Central memory CD4-positive, alpha-beta T cell (primary cell): Measurements from ENCODE around the gene STOM.
A peak's percentile ranks its signal among the peaks of the same experiment; 100 is the strongest.
"Not testable (repeated sequence)": the region's sequence is repeated elsewhere in the genome, so short reads cannot be mapped to it uniquely, and the experiment has no call there.

Experiments
- DNase-seq: peaks from one replicate; pipeline ENCODE4 v3.0.0; 2022
- total RNA-seq, 3 experiments: gene quantifications; one replicate each; lab custom pipeline; 2026; lab: John Stamatoyannopoulos, UW

STOM gene
- total RNA-seq, result 34.0 to 54.5 (median 48.6) reads per million in 3 experiments

GRCh38 chr9:121369595-121370265 is at the start of gene STOM:
TSS of gene STOM (minus strand) at chr9:121370250. CDS start at chr9:121370187, 63 bp downstream.
- DNase-seq, result peak; percentile 70

GRCh38 chr9:121411993-121412392 is 41.9 kb upstream of the STOM start:
- no peak for DNase-seq

GRCh38 chr9:121405899-121406298 is 35.8 kb upstream of the STOM start:
- DNase-seq, result no peak

GRCh38 chr9:121404906-121405305 is 34.9 kb upstream of the STOM start:
- no peak for DNase-seq

GRCh38 chr9:121399883-121400607 is 30.0 kb upstream of the STOM start:
- peak; percentile 49 for DNase-seq

GRCh38 chr9:121399126-121399882 is 29.3 kb upstream of the STOM start:
- no peak for DNase-seq

- DNase-seq, result no peak
Measured at GRCh38 chr9:121398374-121398773, 28.3 kb upstream of the STOM start.

GRCh38 chr9:121397277-121397676 is 27.2 kb upstream of the STOM start:
- not testable (repeated sequence) for DNase-seq

- no peak for DNase-seq
Measured at GRCh38 chr9:121395558-121395957, 25.5 kb upstream of the STOM start.

- no peak for DNase-seq
Measured at GRCh38 chr9:121394292-121394691, 24.2 kb upstream of the STOM start.

GRCh38 chr9:121393318-121393717 is 23.3 kb upstream of the STOM start:
- DNase-seq, result no peak

GRCh38 chr9:121390372-121390771 is 20.3 kb upstream of the STOM start:
- DNase-seq, result no peak

GRCh38 chr9:121388140-121388905 is 18.3 kb upstream of the STOM start:
- no peak for DNase-seq

GRCh38 chr9:121386442-121387175 is 16.6 kb upstream of the STOM start:
- DNase-seq, result no peak

GRCh38 chr9:121383715-121384114 is 13.7 kb upstream of the STOM start:
- DNase-seq, result no peak

GRCh38 chr9:121380846-121381245 is 10.8 kb upstream of the STOM start:
- DNase-seq, result no peak

GRCh38 chr9:121376214-121376830 is 6.3 kb upstream of the STOM start:
- DNase-seq, result no peak

- DNase-seq, result no peak
Measured at GRCh38 chr9:121373011-121373729, 3.1 kb upstream of the STOM start.

GRCh38 chr9:121372239-121373010 is 2.4 kb upstream of the STOM start:
- DNase-seq, result no peak

- DNase-seq, result no peak
Measured at GRCh38 chr9:121371495-121372061, 1.5 kb upstream of the STOM start.
